Activated gamma-delta T cell (primary cell): Measurements from ENCODE around the gene KIF13A.
"Not testable (repeated sequence)": the region's sequence is repeated elsewhere in the genome, so short reads cannot be mapped to it uniquely, and the experiment has no call there.

Experiments used
- DNase-seq: peaks from one replicate; lab custom pipeline; 2025; lab: John Stamatoyannopoulos, UW

Gene KIF13A

GRCh38 chr6:17932330-17932852 lies 55.0 kb downstream of the KIF13A start:
- DNase-seq: no peak

GRCh38 chr6:17931227-17931626 lies 56.2 kb downstream of the KIF13A start:
- DNase-seq: no peak

GRCh38 chr6:17930321-17930993 lies 57.0 kb downstream of the KIF13A start:
- no peak for DNase-seq

GRCh38 chr6:17928514-17929430 lies 58.7 kb downstream of the KIF13A start:
- no peak for DNase-seq

- no peak for DNase-seq
These were observed 59.7 kb downstream of the KIF13A start for GRCh38 chr6:17927705-17928104.

GRCh38 chr6:17923401-17923863 lies 64.0 kb downstream of the KIF13A start:
- DNase-seq: no peak

GRCh38 chr6:17921454-17921853 lies 66.0 kb downstream of the KIF13A start:
- DNase-seq: no peak

- DNase-seq: no peak
These were observed 67.9 kb downstream of the KIF13A start for GRCh38 chr6:17919496-17919895.

GRCh38 chr6:17917837-17918763 lies 69.3 kb downstream of the KIF13A start:
- no peak for DNase-seq

GRCh38 chr6:17914651-17915050 lies 72.8 kb downstream of the KIF13A start:
- no peak for DNase-seq

- no peak for DNase-seq
These were observed 74.9 kb downstream of the KIF13A start for GRCh38 chr6:17912521-17912920.

GRCh38 chr6:17911656-17912055 lies 75.8 kb downstream of the KIF13A start:
- not testable (repeated sequence) for DNase-seq

- no peak for DNase-seq
These were observed 77.2 kb downstream of the KIF13A start for GRCh38 chr6:17910189-17910588.

- no peak for DNase-seq
These were observed 78.6 kb downstream of the KIF13A start for GRCh38 chr6:17908831-17909230.

GRCh38 chr6:17907406-17908229 lies 79.8 kb downstream of the KIF13A start:
- DNase-seq: no peak

GRCh38 chr6:17905611-17906592 lies 81.5 kb downstream of the KIF13A start:
- DNase-seq: no peak

- DNase-seq: no peak
These were observed 82.8 kb downstream of the KIF13A start for GRCh38 chr6:17904491-17905120.

- DNase-seq: no peak
These were observed 84.5 kb downstream of the KIF13A start for GRCh38 chr6:17902974-17903373.

- DNase-seq: no peak
These were observed 85.9 kb downstream of the KIF13A start for GRCh38 chr6:17901493-17901892.
